GM18519 (cell line): ENCODE measurements around the gene HSPBAP1.

Source experiments
- ATAC-seq: cut with Tn5 transposase; IDR thresholded peaks from one replicate; pipeline ENCODE4 v1.9.1; 2021; ENCODE audit warnings: mild to moderate bottlenecking, moderate library complexity; ENCODE audit not compliant: unreplicated experiment, low FRiP score

The HSPBAP1 gene

GRCh38 chr3:122793568-122794416, at the start of gene HSPBAP1:
Gene HSPBAP1, minus strand, starts transcription at chr3:122793831. Its CDS starts 151 bp downstream, at chr3:122793680.
- no peak for ATAC-seq

- ATAC-seq, result no peak
Observed at GRCh38 chr3:122835590-122835989, 42.0 kb upstream of the HSPBAP1 start.

GRCh38 chr3:122828281-122828680, 34.6 kb upstream of the HSPBAP1 start:
- no peak for ATAC-seq

- ATAC-seq, result no peak
Observed at GRCh38 chr3:122826278-122826677, 32.6 kb upstream of the HSPBAP1 start.

- no peak for ATAC-seq
Observed at GRCh38 chr3:122825460-122825859, 31.8 kb upstream of the HSPBAP1 start.

- ATAC-seq, result no peak
Observed at GRCh38 chr3:122824465-122825381, 31.1 kb upstream of the HSPBAP1 start.

- ATAC-seq, result no peak
Observed at GRCh38 chr3:122816587-122816986, 23.0 kb upstream of the HSPBAP1 start.

- no peak for ATAC-seq
Observed at GRCh38 chr3:122810734-122811133, 17.1 kb upstream of the HSPBAP1 start.

- ATAC-seq, result no peak
Observed at GRCh38 chr3:122803977-122804376, 10.3 kb upstream of the HSPBAP1 start.

GRCh38 chr3:122802323-122802722, 8.7 kb upstream of the HSPBAP1 start:
- no peak for ATAC-seq

- ATAC-seq, result no peak
Observed at GRCh38 chr3:122800706-122801237, 7.1 kb upstream of the HSPBAP1 start.

GRCh38 chr3:122800031-122800430, 6.4 kb upstream of the HSPBAP1 start:
- ATAC-seq, result no peak

GRCh38 chr3:122799322-122799721, 5.7 kb upstream of the HSPBAP1 start:
- ATAC-seq, result no peak

- ATAC-seq, result no peak
Observed at GRCh38 chr3:122797291-122797690, 3.7 kb upstream of the HSPBAP1 start.

- no peak for ATAC-seq
Observed at GRCh38 chr3:122795674-122796195, 2.1 kb upstream of the HSPBAP1 start.

GRCh38 chr3:122794779-122795673, 1.4 kb upstream of the HSPBAP1 start, which contains the start of gene SLC49A4:
Gene SLC49A4, plus strand, starts transcription at chr3:122795069. Its CDS starts 124 bp downstream, at chr3:122795193.
- peak; percentile 69 for ATAC-seq

GRCh38 chr3:122794483-122794778, 800 bp upstream of the HSPBAP1 start:
- no peak for ATAC-seq

- no peak for ATAC-seq
Observed at GRCh38 chr3:122789585-122790273, 3.9 kb downstream of the HSPBAP1 start.

GRCh38 chr3:122787872-122788271, 5.8 kb downstream of the HSPBAP1 start:
- ATAC-seq, result no peak
